PFSK-1 (cell line): ENCODE data around the gene SLC28A1.

Experiments used
- POLR2AphosphoS5 ChIP-seq: IDR thresholded peaks from 2 replicates; pipeline ENCODE4 v1.6.1; 2012; ENCODE audit warnings: low read depth, mild to moderate bottlenecking, control low read depth, low read length, moderate library complexity
- TAF1 ChIP-seq: IDR thresholded peaks from 2 replicates; pipeline ENCODE4 v1.6.1; 2012; ENCODE audit warnings: low read length, control low read depth, borderline replicate concordance; ENCODE audit not compliant: insufficient read depth

GRCh38 chr15:84928843-84929168 is 44.3 kb downstream of the SLC28A1 start:
- TF ChIP-seq TAF1 (no peak), POLR2AphosphoS5 (no peak)
